Measurements from ENCODE around the gene NDUFA8. TPM values are rescaled to one million over a fixed set of nuclear protein-coding genes. Genes with fewer than 3 reads are reported as not detected.

Gene NDUFA8
- polyA plus RNA-seq, 1 donor (not counting 4 experiments of a cell fraction or from before 2014, with no cell fraction given), result 105 TPM

GRCh38 chr9:122135529-122135859 lies 24.1 kb downstream of the NDUFA8 start:
- Histone ChIP-seq H3K36me3 (ENCODE audit: control insufficient read depth in 2 of 2, extremely low read depth in 1 of 2, insufficient read depth in 2 of 2, low read length in 2 of 2) (no peaks in the 10 kb centered on the region), H3K27me3 (ENCODE audit: control insufficient read depth, extremely low read depth, insufficient read depth, low read length) (peaks cover 11% of the 10 kb centered on the region), H4K20me1 (ENCODE audit: control insufficient read depth, extremely low read depth, insufficient read depth, low read length) (no peaks in the 10 kb centered on the region), H3K27ac (ENCODE audit: control insufficient read depth, insufficient read depth, low read length) (no peak overlapping the region), H3K79me2 (ENCODE audit: control insufficient read depth, insufficient read depth, low read length) (no peaks in the 10 kb centered on the region), H3K9ac (ENCODE audit: control insufficient read depth, extremely low read depth, insufficient read depth, low read length) (no peak overlapping the region), H3K9me1 (ENCODE audit: control insufficient read depth, extremely low read depth, insufficient read depth, low read length) (no peaks in the 10 kb centered on the region), H3K4me3 (ENCODE audit: control insufficient read depth in 2 of 3, extremely low read depth in 1 of 3, insufficient read depth in 2 of 3, low read depth in 1 of 3, low read length in 3 of 3) (no peak overlapping the region), H2AFZ (ENCODE audit: control insufficient read depth, low read length) (no peak overlapping the region), H3K9me3 (ENCODE audit: control insufficient read depth, low read depth, low read length) (no peaks in the 10 kb centered on the region), H3K4me2 (ENCODE audit: control insufficient read depth, extremely low read depth, insufficient read depth, low read depth, low read length) (no peak overlapping the region), H3K4me1 (ENCODE audit: control insufficient read depth, extremely low read depth, insufficient read depth, low read length) (peaks cover 7% of the 10 kb centered on the region)
- dilution Hi-C loops (cut with MboI; ENCODE audit: extremely low pct_ligation_motif_present, low sequenced_read_pairs), result no loop called here
- no peak for TF ChIP-seq CTCF (optimal IDR thresholded peaks at IDR 0.05 in 1 of 3, IDR thresholded peaks at IDR 0.05 in 1 of 3, conservative IDR thresholded peaks at IDR 0.05 in 1 of 3; ENCODE audit: extremely low read depth in 1 of 3, insufficient read depth in 2 of 3, low read length in 3 of 3)
- TF ChIP-seq EZH2 (IDR thresholded peaks at IDR 0.05; ENCODE audit: low read length), result no peak
- DNase-seq (ENCODE audit: low read depth, low spot score), result no peak
- no peak for FAIRE-seq

GRCh38 chr9:122134822-122135528 lies 24.6 kb downstream of the NDUFA8 start:
- H3K9ac ChIP-seq (ENCODE audit: control insufficient read depth, extremely low read depth, insufficient read depth, low read length), result no peak overlapping the region
- TF ChIP-seq EZH2 (IDR thresholded peaks at IDR 0.05; ENCODE audit: low read length) (no peak), CTCF (optimal IDR thresholded peaks at IDR 0.05 in 1 of 3, IDR thresholded peaks at IDR 0.05 in 1 of 3, conservative IDR thresholded peaks at IDR 0.05 in 1 of 3; ENCODE audit: extremely low read depth in 1 of 3, insufficient read depth in 2 of 3, low read length in 3 of 3) (no peak)
- no peak overlapping the region for H3K4me3 ChIP-seq (ENCODE audit: control insufficient read depth in 2 of 3, extremely low read depth in 1 of 3, insufficient read depth in 2 of 3, low read depth in 1 of 3, low read length in 3 of 3)
- H3K4me2 ChIP-seq (ENCODE audit: control insufficient read depth, extremely low read depth, insufficient read depth, low read depth, low read length), result no peak overlapping the region
- H3K9me3 ChIP-seq (ENCODE audit: control insufficient read depth, low read depth, low read length), result no peaks in the 10 kb centered on the region
- FAIRE-seq (no peak), DNase-seq (ENCODE audit: low read depth, low spot score) (no peak)
- H3K36me3 ChIP-seq (ENCODE audit: control insufficient read depth in 2 of 2, extremely low read depth in 1 of 2, insufficient read depth in 2 of 2, low read length in 2 of 2), result no peaks in the 10 kb centered on the region
- peaks cover 11% of the 10 kb centered on the region for H3K27me3 ChIP-seq (ENCODE audit: control insufficient read depth, extremely low read depth, insufficient read depth, low read length)
- H4K20me1 ChIP-seq (ENCODE audit: control insufficient read depth, extremely low read depth, insufficient read depth, low read length), result no peaks in the 10 kb centered on the region
- H3K9me1 ChIP-seq (ENCODE audit: control insufficient read depth, extremely low read depth, insufficient read depth, low read length), result no peaks in the 10 kb centered on the region
- H2AFZ ChIP-seq (ENCODE audit: control insufficient read depth, low read length), result no peak overlapping the region
- peaks cover 7% of the 10 kb centered on the region for H3K4me1 ChIP-seq (ENCODE audit: control insufficient read depth, extremely low read depth, insufficient read depth, low read length)
- no peak overlapping the region for H3K27ac ChIP-seq (ENCODE audit: control insufficient read depth, insufficient read depth, low read length)
- H3K79me2 ChIP-seq (ENCODE audit: control insufficient read depth, insufficient read depth, low read length), result no peaks in the 10 kb centered on the region
- dilution Hi-C loops (cut with MboI; ENCODE audit: extremely low pct_ligation_motif_present, low sequenced_read_pairs), result no loop called here
